ENCODE data around the gene PACS2. TPM values are rescaled to one million over a fixed set of nuclear protein-coding genes. Genes with fewer than 3 reads are reported as not detected.

The PACS2 gene
- total RNA-seq, 1 donor from 2014 or later = 66.8 TPM

GRCh38 chr14:105437723-105438500 is 123.4 kb downstream of the PACS2 start:
- intact Hi-C loops (cut with DNase I) = no loop called here
- DNase-seq = no peak
- ATAC-seq (ENCODE audit: poor library complexity) = no peak

GRCh38 chr14:105439179-105439578 is 124.6 kb downstream of the PACS2 start:
- intact Hi-C loops (cut with DNase I) = no loop called here
- no peak for DNase-seq
- ATAC-seq (ENCODE audit: poor library complexity) = no peak

GRCh38 chr14:105439710-105440553 is 125.4 kb downstream of the PACS2 start:
- intact Hi-C loops (cut with DNase I) = no loop called here
- peak; percentile 25 for ATAC-seq (ENCODE audit: poor library complexity)
- DNase-seq = no peak

GRCh38 chr14:105440554-105440900 is 126.0 kb downstream of the PACS2 start:
- intact Hi-C loops (cut with DNase I) = no loop called here
- ATAC-seq (ENCODE audit: poor library complexity) (no peak), DNase-seq (no peak)

- no peak for ATAC-seq (ENCODE audit: poor library complexity)
Observed at GRCh38 chr14:105440992-105441391, 126.4 kb downstream of the PACS2 start.

DNA sequence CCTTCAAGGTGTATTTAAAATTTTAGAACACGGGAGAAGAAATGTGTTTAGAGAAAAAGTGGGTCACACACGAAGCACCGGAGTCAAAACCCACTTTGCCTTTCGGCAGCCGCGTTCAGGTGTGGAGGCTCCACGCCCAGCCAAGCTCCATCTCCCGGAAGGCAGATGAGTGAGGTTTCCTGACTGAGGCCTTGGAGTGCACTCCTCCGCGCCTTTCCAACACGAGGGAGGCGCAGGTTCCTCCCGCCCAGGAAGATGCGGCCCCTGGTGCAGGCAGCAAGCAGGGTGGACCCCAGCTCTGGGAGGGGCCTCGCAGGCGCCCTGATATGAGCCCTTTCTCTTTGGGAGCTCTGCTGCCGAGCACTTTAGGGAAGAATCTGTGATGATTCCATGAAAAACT is 127.6 kb downstream of the PACS2 start:
- intact Hi-C loops (cut with DNase I) = no loop called here
- ATAC-seq (ENCODE audit: poor library complexity) (no peak), DNase-seq (no peak)

More at GRCh38 chr14:105440992-105441391, 126.4 kb downstream of the PACS2 start:
- intact Hi-C loops (cut with DNase I) = no loop called here
- DNase-seq = no peak

GRCh38 chr14:105442834-105443233 is 128.3 kb downstream of the PACS2 start:
- ATAC-seq (ENCODE audit: poor library complexity) (no peak), DNase-seq (no peak)
- intact Hi-C loops (cut with DNase I) = no loop called here

GRCh38 chr14:105444859-105445258 is 130.3 kb downstream of the PACS2 start:
- no peak for DNase-seq
- intact Hi-C loops (cut with DNase I) = loop anchor here (5.0 kb wide), 1 partner anchor 42 kb away; the partner anchor contains the start of gene CRIP1

DNA sequence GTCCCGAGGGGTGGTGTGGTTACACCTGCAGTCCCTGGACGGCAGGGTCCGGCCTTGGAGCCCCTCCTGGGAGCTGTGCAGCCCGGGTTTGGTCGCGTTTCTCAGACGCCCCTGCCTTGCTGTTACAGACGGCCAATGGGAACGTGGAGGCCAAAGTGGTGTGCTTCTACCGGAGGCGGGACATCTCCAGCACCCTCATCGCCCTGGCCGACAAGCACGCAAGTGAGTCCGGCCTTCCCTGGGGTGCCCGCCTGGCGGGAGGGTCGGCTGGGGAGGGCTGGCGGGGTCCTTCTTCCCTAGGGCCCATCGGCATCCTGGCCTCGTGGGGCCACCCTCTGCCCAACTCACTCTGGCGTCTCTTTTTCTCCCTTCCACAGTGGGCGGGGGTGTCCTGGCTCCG is 130.7 kb downstream of the PACS2 start:
- ATAC-seq (ENCODE audit: poor library complexity) (no peak), DNase-seq (no peak)
- intact Hi-C loops (cut with DNase I) = loop anchor here (5.0 kb wide), 1 partner anchor 42 kb away; the partner anchor contains the start of gene CRIP1

More at GRCh38 chr14:105444859-105445258, 130.3 kb downstream of the PACS2 start:
- ATAC-seq (ENCODE audit: poor library complexity) = no peak

- no peak for ATAC-seq (ENCODE audit: poor library complexity)
- intact Hi-C loops (cut with DNase I) = loop anchor here (5.0 kb wide), 1 partner anchor 41 kb away; the partner anchor contains the start of gene CRIP1
- DNase-seq = no peak
Observed at GRCh38 chr14:105445901-105446845, 131.6 kb downstream of the PACS2 start.

DNA sequence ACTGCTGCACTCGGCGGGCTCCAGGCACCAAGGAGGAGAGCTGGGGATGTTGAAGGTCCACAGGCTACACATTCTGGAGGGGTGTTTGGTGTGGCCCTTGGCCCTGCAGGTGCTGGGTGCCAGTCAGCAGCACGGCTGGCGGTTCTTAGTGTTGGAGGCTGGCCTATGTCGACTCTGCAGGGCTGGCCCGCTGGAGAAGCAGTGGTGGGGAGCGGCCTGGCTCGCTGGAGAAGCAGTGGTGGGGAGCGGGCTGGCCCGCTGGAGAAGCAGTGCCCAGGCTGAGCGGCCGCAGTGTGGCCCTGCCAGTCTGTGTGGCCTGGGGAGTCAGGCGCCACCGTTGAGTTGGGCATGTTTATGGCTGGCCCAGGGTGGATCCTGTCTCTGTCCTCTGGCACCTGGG is 132.4 kb downstream of the PACS2 start:
- intact Hi-C loops (cut with DNase I) = loop anchor here (5.0 kb wide), 1 partner anchor 40 kb away; the partner anchor contains the start of gene CRIP1
- DNase-seq = no peak
- ATAC-seq (ENCODE audit: poor library complexity) = no peak

Other genes with a start within 250 kb of the PACS2 start
- 1.3 TPM for gene GPR132, start 249.3 kb upstream of the PACS2 start, total RNA-seq
- 28.6 TPM for gene JAG2, start 146.0 kb upstream of the PACS2 start, total RNA-seq
- 32.2 TPM for gene NUDT14, start 133.4 kb upstream of the PACS2 start, total RNA-seq
- 45.5 TPM for gene BTBD6, start 66.2 kb upstream of the PACS2 start, total RNA-seq
- 17.5 TPM for gene BRF1, start 13.7 kb upstream of the PACS2 start, total RNA-seq
- 1.9 TPM for gene TEX22, start 83.8 kb downstream of the PACS2 start, total RNA-seq
- gene MTA1, start 105.1 kb downstream of the PACS2 start, total RNA-seq = 191 TPM
- gene CRIP2, start 160.1 kb downstream of the PACS2 start, total RNA-seq = 1,011 TPM
- 71.8 TPM for gene CRIP1, start 172.1 kb downstream of the PACS2 start, total RNA-seq
- 6.2 TPM for gene TEDC1, start 176.5 kb downstream of the PACS2 start, total RNA-seq
- gene TMEM121, start 211.8 kb downstream of the PACS2 start, total RNA-seq = 3.1 TPM